ENCODE results near the gene ADD3.

ADD3 gene

GRCh38 chr10:110042181-110042580, 34.4 kb downstream of the ADD3 start:
- TF ChIP-seq GATA2 (IDR thresholded peaks at IDR 0.05; ENCODE audit: low read depth, low read length) (no peak), GATA3 (IDR thresholded peaks at IDR 0.05; ENCODE audit: low read depth, low read length) (no peak)

GRCh38 chr10:110042891-110043290, 35.1 kb downstream of the ADD3 start:
- TF ChIP-seq GATA3 (IDR thresholded peaks at IDR 0.05; ENCODE audit: low read depth, low read length) (no peak), GATA2 (IDR thresholded peaks at IDR 0.05; ENCODE audit: low read depth, low read length) (no peak)

- TF ChIP-seq GATA2 (IDR thresholded peaks at IDR 0.05; ENCODE audit: low read depth, low read length), result no peak
- TF ChIP-seq GATA3 (IDR thresholded peaks at IDR 0.05; ENCODE audit: low read depth, low read length), result no peak
Observed at GRCh38 chr10:110044681-110045080, 36.9 kb downstream of the ADD3 start.

- TF ChIP-seq GATA3 (IDR thresholded peaks at IDR 0.05; ENCODE audit: low read depth, low read length) (no peak), GATA2 (IDR thresholded peaks at IDR 0.05; ENCODE audit: low read depth, low read length) (no peak)
Observed at GRCh38 chr10:110045772-110046171, 38.0 kb downstream of the ADD3 start.

- no peak for TF ChIP-seq GATA3 (IDR thresholded peaks at IDR 0.05; ENCODE audit: low read depth, low read length)
- no peak for TF ChIP-seq GATA2 (IDR thresholded peaks at IDR 0.05; ENCODE audit: low read depth, low read length)
Observed at GRCh38 chr10:110048781-110049180, 41.0 kb downstream of the ADD3 start.

GRCh38 chr10:110051487-110051886, 43.7 kb downstream of the ADD3 start:
- no peak for TF ChIP-seq GATA3 (IDR thresholded peaks at IDR 0.05; ENCODE audit: low read depth, low read length)
- no peak for TF ChIP-seq GATA2 (IDR thresholded peaks at IDR 0.05; ENCODE audit: low read depth, low read length)

- TF ChIP-seq GATA2 (IDR thresholded peaks at IDR 0.05; ENCODE audit: low read depth, low read length) (no peak), GATA3 (IDR thresholded peaks at IDR 0.05; ENCODE audit: low read depth, low read length) (no peak)
Observed at GRCh38 chr10:110052916-110053315, 45.1 kb downstream of the ADD3 start.

- TF ChIP-seq GATA2 (IDR thresholded peaks at IDR 0.05; ENCODE audit: low read depth, low read length) (no peak), GATA3 (IDR thresholded peaks at IDR 0.05; ENCODE audit: low read depth, low read length) (no peak)
Observed at GRCh38 chr10:110056822-110057221, 49.0 kb downstream of the ADD3 start.

GRCh38 chr10:110057456-110057855, 49.7 kb downstream of the ADD3 start:
- TF ChIP-seq GATA2 (IDR thresholded peaks at IDR 0.05; ENCODE audit: low read depth, low read length) (no peak), GATA3 (IDR thresholded peaks at IDR 0.05; ENCODE audit: low read depth, low read length) (no peak)

- no peak for TF ChIP-seq GATA3 (IDR thresholded peaks at IDR 0.05; ENCODE audit: low read depth, low read length)
- no peak for TF ChIP-seq GATA2 (IDR thresholded peaks at IDR 0.05; ENCODE audit: low read depth, low read length)
Observed at GRCh38 chr10:110058212-110058611, 50.4 kb downstream of the ADD3 start.

GRCh38 chr10:110059925-110060324, 52.1 kb downstream of the ADD3 start:
- TF ChIP-seq GATA2 (IDR thresholded peaks at IDR 0.05; ENCODE audit: low read depth, low read length), result no peak
- TF ChIP-seq GATA3 (IDR thresholded peaks at IDR 0.05; ENCODE audit: low read depth, low read length), result no peak

GRCh38 chr10:110061687-110062086, 53.9 kb downstream of the ADD3 start:
- no peak for TF ChIP-seq GATA3 (IDR thresholded peaks at IDR 0.05; ENCODE audit: low read depth, low read length)
- TF ChIP-seq GATA2 (IDR thresholded peaks at IDR 0.05; ENCODE audit: low read depth, low read length), result no peak

GRCh38 chr10:110065269-110065668, 57.5 kb downstream of the ADD3 start:
- TF ChIP-seq GATA2 (IDR thresholded peaks at IDR 0.05; ENCODE audit: low read depth, low read length) (no peak), GATA3 (IDR thresholded peaks at IDR 0.05; ENCODE audit: low read depth, low read length) (no peak)

GRCh38 chr10:110067960-110068770, 60.4 kb downstream of the ADD3 start:
- TF ChIP-seq GATA3 (IDR thresholded peaks at IDR 0.05; ENCODE audit: low read depth, low read length) (no peak), GATA2 (IDR thresholded peaks at IDR 0.05; ENCODE audit: low read depth, low read length) (no peak)

- no peak for TF ChIP-seq GATA3 (IDR thresholded peaks at IDR 0.05; ENCODE audit: low read depth, low read length)
Observed at GRCh38 chr10:110068780-110069179, 61.0 kb downstream of the ADD3 start.
